Spleen (tissue), 7 donors: Measurements from ENCODE around the gene JAK2.

Experiments
- CTCF ChIP-seq, 11 experiments: fragments of 200-600 bp in 7 of 11; fragments of 450-650 bp in 4 of 11; sonication (generic) in 4 of 11; IDR thresholded peaks in 8 of 11; conservative IDR thresholded peaks in 3 of 11; 1 replicate in 7 of 11; 2 replicates in 4 of 11; pipeline versions ENCODE4 v1.4.0 to v1.8.0; 2016 to 2021; ENCODE audit warnings: antibody characterized with exemption in 11 of 11, inconsistent platforms in 4 of 11, mild to moderate bottlenecking in 1 of 11
- POLR2A ChIP-seq, 3 donors: fragments of 450-650 bp; IDR thresholded peaks; one replicate each; pipeline ENCODE4 v1.5.1; 2017; ENCODE audit warnings: antibody characterized with exemption in 3 of 3, mild to moderate bottlenecking in 1 of 3
- donor health status: DM: no; HTN: no; CAD: no; lungs with moderate emphysema.
- donor health status: DM: no; HTN: no; CAD: no.
- donor health status: DM: no; HTN: no; CAD: no.

GRCh38 chr9:4969130-4969529 is 15.9 kb upstream of the JAK2 start:
- TF ChIP-seq CTCF (IDR thresholded peaks at IDR 0.05 in 8 of 11, conservative IDR thresholded peaks at IDR 0.05 in 3 of 11) (no peak), POLR2A (IDR thresholded peaks at IDR 0.05) (no peak)
